ENCODE results near the gene BLOC1S5.
"Not testable (repeated sequence)": the region's sequence is repeated elsewhere in the genome, so short reads cannot be mapped to it uniquely, and the experiment has no call there.

BLOC1S5 gene

DNA sequence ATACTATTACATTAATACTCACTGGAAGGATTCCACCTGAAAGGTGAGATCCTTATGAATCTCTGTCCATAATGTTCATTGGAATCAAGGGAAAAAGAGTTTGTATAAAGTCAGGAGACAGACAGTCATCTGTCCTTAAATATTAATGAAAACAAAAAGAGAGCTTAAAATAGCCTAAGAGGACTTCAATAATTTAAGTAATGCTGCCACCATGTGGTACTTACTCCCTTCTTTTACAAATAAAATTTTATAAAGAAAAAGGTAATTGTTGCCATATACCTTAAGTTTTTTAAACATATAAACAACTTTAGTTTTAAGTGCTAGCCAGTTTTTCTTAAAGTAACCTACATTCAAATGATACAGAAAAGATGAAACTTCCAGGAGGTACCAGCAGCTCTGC, 5.1 kb downstream of the BLOC1S5 start:
- H3K4me3 ChIP-seq (ENCODE audit: low read length): no peak overlapping the region
- H3K9me3 ChIP-seq (ENCODE audit: control insufficient read depth, low read length): no peaks in the 10 kb centered on the region
- no peaks in the 10 kb centered on the region for H3K36me3 ChIP-seq (ENCODE audit: control insufficient read depth, insufficient read depth, low read length)

DNA sequence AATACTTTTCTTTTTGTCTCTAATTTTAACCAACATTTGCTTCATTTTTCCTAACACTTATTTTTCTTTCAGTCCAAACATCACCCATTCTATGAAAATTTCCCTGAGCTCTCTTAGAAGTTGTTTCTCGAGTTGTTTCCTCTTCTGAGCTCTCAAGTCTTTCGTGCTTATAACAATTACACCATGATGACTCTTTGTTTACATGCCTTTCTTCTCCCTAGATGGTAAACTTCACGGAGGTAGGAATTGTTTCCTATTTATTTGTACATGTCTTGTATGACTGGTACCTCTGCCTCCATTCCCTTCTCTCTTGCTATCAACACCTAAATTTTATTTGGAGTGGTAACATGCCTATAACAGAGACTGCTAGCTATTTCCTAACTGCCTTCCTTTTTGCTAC, 6.4 kb downstream of the BLOC1S5 start:
- Histone ChIP-seq H3K36me3 (ENCODE audit: control insufficient read depth, insufficient read depth, low read length) (no peaks in the 10 kb centered on the region), H3K9ac (ENCODE audit: low read length) (no peak overlapping the region), H3K9me3 (ENCODE audit: control insufficient read depth, low read length) (no peaks in the 10 kb centered on the region), H3K27me3 (ENCODE audit: control insufficient read depth, insufficient read depth, low read length) (no peaks in the 10 kb centered on the region), H3K4me3 (ENCODE audit: low read length) (no peak overlapping the region), H3K4me1 (ENCODE audit: control insufficient read depth, insufficient read depth, low read length) (peaks cover 11% of the 10 kb centered on the region)

More for the DNA sequence above, 5.1 kb downstream of the BLOC1S5 start:
- Histone ChIP-seq H3K4me1 (ENCODE audit: control insufficient read depth, insufficient read depth, low read length) (peaks cover 11% of the 10 kb centered on the region), H3K27me3 (ENCODE audit: control insufficient read depth, insufficient read depth, low read length) (no peaks in the 10 kb centered on the region), H3K9ac (ENCODE audit: low read length) (no peak overlapping the region)

DNA sequence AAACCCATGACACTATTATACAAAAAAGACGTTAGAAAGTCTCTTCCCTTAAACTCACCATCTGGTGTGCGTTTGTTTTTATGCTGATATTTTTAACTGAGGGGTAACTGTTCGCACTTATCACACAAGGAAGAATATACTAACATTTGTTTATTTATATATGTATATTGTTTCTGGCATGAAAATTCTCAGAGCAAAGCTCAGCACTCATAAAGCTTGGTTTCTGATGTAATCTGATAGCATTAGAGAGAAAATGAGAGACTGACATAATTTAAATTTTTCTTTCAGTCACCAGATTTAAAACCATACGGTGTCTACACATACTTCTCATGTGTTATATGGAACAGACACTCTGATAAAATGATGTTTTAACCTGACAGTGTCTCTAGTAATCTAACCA, 6.9 kb downstream of the BLOC1S5 start:
- Histone ChIP-seq H3K4me3 (ENCODE audit: low read length) (no peak overlapping the region), H3K9me3 (ENCODE audit: control insufficient read depth, low read length) (no peaks in the 10 kb centered on the region)

DNA sequence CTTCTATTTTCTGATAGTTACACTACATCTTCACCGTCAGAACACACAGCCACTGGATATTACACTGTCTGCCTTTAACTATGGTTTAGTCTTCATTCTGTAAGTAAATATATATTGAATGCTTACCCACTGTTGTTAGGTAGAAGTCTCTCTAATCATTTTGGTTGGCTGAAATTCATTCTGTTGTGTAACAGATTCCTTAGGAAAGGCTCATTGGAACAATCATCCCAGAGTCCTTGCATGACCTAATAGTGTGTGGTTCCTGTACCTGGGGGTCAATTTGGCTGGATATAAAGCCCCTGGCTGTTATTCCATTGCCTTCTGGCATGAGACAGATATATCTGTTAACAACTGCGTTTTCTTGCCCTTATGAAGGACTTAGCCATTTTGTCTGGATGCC, 9.9 kb downstream of the BLOC1S5 start:
- H3K27me3 ChIP-seq (ENCODE audit: control insufficient read depth, insufficient read depth, low read length): no peaks in the 10 kb centered on the region
- no peak overlapping the region for H3K4me3 ChIP-seq (ENCODE audit: low read length)
- H3K36me3 ChIP-seq (ENCODE audit: control insufficient read depth, insufficient read depth, low read length): no peaks in the 10 kb centered on the region
- H3K9me3 ChIP-seq (ENCODE audit: control insufficient read depth, low read length): no peaks in the 10 kb centered on the region
- H3K4me1 ChIP-seq (ENCODE audit: control insufficient read depth, insufficient read depth, low read length): no peaks in the 10 kb centered on the region
- no peak overlapping the region for H3K9ac ChIP-seq (ENCODE audit: low read length)

More for the DNA sequence above, 6.9 kb downstream of the BLOC1S5 start:
- H3K27me3 ChIP-seq (ENCODE audit: control insufficient read depth, insufficient read depth, low read length): no peaks in the 10 kb centered on the region
- H3K36me3 ChIP-seq (ENCODE audit: control insufficient read depth, insufficient read depth, low read length): no peaks in the 10 kb centered on the region
- no peak overlapping the region for H3K9ac ChIP-seq (ENCODE audit: low read length)
- H3K4me1 ChIP-seq (ENCODE audit: control insufficient read depth, insufficient read depth, low read length): peaks cover 11% of the 10 kb centered on the region

DNA sequence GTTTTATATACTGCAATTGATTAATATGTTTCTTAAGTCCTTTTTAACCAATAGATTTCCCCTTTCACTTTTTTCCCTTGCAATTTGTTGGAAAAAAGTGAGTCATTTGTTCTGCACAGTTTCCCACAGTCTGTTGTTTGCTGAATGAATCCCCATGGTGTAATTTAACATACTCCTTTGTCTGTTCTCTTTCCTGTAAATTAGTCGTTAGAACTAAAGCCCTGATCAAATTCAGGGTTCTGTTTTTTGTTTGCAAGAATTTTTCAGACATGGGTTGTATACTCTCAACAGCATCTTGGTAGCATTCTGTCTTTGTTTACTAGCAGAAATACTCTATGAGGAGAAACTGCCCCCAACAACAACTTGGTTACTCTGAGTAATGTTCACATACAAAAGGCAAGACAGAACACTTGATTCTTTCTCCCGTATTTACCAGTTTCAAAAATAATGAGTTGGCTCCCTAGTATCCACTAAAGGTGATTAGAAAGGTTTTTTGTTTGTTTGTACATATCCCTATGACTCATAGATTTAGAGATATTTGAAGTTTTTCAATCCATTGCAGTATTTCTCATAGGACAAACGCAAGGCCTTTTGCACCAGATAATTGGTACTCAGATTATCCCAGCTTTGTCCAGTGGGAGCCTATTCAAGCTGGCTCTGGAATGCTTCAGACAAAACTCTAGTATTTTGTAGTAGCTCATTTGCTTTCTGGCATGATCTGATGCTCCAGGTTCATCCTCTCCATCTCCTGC, 16.5 kb downstream of the BLOC1S5 start:
- no peak overlapping the region for H3K9ac ChIP-seq (ENCODE audit: low read length)
- H3K4me1 ChIP-seq (ENCODE audit: control insufficient read depth, insufficient read depth, low read length): no peaks in the 10 kb centered on the region
- H3K9me3 ChIP-seq (ENCODE audit: control insufficient read depth, low read length): no peaks in the 10 kb centered on the region
- no peaks in the 10 kb centered on the region for H3K27me3 ChIP-seq (ENCODE audit: control insufficient read depth, insufficient read depth, low read length)
- no peaks in the 10 kb centered on the region for H3K36me3 ChIP-seq (ENCODE audit: control insufficient read depth, insufficient read depth, low read length)
- H3K4me3 ChIP-seq (ENCODE audit: low read length): no peak overlapping the region

DNA sequence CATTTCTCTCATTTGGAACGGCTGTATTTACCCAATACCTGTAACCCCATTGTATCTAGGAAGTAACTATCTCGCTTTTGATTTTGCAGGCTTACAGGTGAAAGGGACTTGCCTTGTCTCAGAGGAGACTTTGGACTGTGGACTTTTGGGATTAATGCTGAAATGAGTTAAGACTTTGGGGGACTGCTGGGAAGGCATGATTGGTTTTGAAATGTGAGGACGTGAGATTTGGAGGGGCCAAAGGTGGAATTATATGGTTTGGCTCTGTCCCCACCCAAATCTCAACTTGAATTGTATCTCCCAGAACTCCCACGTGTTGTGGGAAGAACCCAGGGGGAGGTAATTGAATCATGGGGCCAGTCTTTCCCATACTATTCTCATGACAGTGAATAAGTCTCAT, 18.4 kb downstream of the BLOC1S5 start:
- not testable (repeated sequence) for H3K4me1 ChIP-seq (ENCODE audit: control insufficient read depth, insufficient read depth, low read length); H3K36me3 ChIP-seq (ENCODE audit: control insufficient read depth, insufficient read depth, low read length); H3K27me3 ChIP-seq (ENCODE audit: control insufficient read depth, insufficient read depth, low read length); H3K9me3 ChIP-seq (ENCODE audit: control insufficient read depth, low read length); H3K4me3 ChIP-seq (ENCODE audit: low read length); H3K9ac ChIP-seq (ENCODE audit: low read length)

DNA sequence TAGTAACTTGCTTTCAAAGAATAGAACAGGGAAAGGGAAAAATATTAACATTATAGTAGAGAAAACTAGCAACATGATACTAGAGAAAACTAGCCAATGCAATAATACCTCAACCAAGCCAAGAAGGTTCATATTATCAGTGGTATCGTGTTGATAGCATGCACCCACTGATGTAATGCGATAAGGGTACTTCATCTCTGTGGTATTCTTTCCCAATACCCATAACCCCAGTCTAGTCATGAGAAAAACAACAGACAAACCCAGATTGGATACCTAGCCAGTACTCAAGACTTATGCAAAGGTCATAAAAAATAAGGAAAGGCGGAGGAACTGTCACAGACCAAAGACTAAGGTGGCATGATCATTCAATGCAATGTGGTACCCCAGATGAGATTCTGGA, 21.0 kb downstream of the BLOC1S5 start:
- Histone ChIP-seq H3K9ac (ENCODE audit: low read length) (no peak overlapping the region), H3K4me3 (ENCODE audit: low read length) (no peak overlapping the region)

DNA sequence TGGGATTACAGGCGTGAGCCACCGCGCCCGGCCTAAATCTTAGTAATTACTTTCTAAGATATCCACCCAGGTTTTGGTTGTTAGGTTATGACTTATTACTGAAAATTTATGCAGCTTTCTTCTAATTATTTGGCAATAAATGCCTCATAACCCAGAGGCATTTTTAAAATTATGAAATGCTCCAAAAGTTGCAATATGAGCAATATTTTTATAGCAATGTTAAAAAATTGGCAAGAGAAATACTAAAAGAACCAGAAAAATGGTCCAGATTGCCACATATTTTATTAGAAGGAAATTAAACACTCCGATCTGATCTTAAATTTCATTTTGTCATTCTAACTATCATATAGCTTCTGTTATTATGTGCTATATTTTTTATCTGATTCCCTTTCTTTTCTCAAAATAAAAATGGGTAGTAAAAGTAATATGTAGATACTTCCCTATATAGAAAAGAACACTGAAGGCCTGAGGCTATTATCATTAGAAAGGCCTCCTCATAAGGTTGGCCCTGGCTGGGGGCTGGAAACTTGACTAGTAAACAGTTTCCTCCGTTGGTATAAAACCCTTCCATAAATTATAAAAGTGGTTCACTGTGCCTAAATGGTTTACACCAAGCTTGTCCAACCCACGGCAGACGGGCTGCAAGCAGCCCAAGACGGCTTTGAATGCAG, 22.1 kb downstream of the BLOC1S5 start:
- no peaks in the 10 kb centered on the region for H3K4me1 ChIP-seq (ENCODE audit: control insufficient read depth, insufficient read depth, low read length)
- no peak overlapping the region for H3K4me3 ChIP-seq (ENCODE audit: low read length)
- H3K36me3 ChIP-seq (ENCODE audit: control insufficient read depth, insufficient read depth, low read length): no peaks in the 10 kb centered on the region
- no peak overlapping the region for H3K9ac ChIP-seq (ENCODE audit: low read length)
- H3K27me3 ChIP-seq (ENCODE audit: control insufficient read depth, insufficient read depth, low read length): no peaks in the 10 kb centered on the region
- no peaks in the 10 kb centered on the region for H3K9me3 ChIP-seq (ENCODE audit: control insufficient read depth, low read length)

More for the DNA sequence above, 21.0 kb downstream of the BLOC1S5 start:
- Histone ChIP-seq H3K36me3 (ENCODE audit: control insufficient read depth, insufficient read depth, low read length) (no peaks in the 10 kb centered on the region), H3K27me3 (ENCODE audit: control insufficient read depth, insufficient read depth, low read length) (no peaks in the 10 kb centered on the region), H3K4me1 (ENCODE audit: control insufficient read depth, insufficient read depth, low read length) (no peaks in the 10 kb centered on the region), H3K9me3 (ENCODE audit: control insufficient read depth, low read length) (no peaks in the 10 kb centered on the region)

DNA sequence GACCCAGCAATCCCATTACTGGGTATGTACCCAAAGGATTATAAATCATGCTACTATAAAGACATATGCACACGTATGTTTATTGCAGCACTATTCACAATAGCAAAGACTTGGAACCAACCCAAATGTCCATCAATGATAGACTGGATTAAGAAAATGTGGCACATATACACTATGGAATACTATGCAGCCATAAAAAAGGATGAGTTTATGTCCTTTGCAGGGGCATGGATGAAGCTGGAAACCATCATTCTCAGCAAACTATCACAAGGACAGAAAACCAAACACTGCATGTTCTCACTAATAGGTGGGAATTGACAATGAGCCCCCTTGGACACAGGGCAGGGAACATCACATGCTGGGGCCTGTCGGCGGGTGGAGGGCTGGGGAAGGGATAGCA, 30.1 kb downstream of the BLOC1S5 start:
- not testable (repeated sequence) for H3K4me1 ChIP-seq (ENCODE audit: control insufficient read depth, insufficient read depth, low read length); H3K9ac ChIP-seq (ENCODE audit: low read length); H3K36me3 ChIP-seq (ENCODE audit: control insufficient read depth, insufficient read depth, low read length); H3K9me3 ChIP-seq (ENCODE audit: control insufficient read depth, low read length); H3K4me3 ChIP-seq (ENCODE audit: low read length); H3K27me3 ChIP-seq (ENCODE audit: control insufficient read depth, insufficient read depth, low read length)

DNA sequence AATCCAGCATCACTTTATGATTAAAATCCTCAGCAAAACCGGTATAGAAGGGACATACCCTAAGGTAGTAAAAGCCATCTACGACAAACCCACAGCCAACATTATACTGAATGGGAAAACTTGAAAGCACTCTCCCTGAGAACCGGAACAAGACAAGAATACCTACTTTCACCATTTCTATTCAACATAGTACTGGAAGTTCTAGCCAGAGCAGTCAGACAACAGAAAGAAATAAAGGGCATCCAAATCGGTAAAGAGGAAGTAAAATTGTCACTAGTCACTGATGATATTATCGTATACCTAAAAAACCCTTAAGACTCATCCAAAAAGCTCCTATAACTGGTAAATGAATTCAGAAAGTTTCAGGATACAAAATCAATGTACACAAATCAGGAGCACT, 33.3 kb downstream of the BLOC1S5 start:
- H3K36me3 ChIP-seq (ENCODE audit: control insufficient read depth, insufficient read depth, low read length): no peaks in the 10 kb centered on the region
- no peaks in the 10 kb centered on the region for H3K27me3 ChIP-seq (ENCODE audit: control insufficient read depth, insufficient read depth, low read length)
- H3K4me1 ChIP-seq (ENCODE audit: control insufficient read depth, insufficient read depth, low read length): no peaks in the 10 kb centered on the region
- no peaks in the 10 kb centered on the region for H3K9me3 ChIP-seq (ENCODE audit: control insufficient read depth, low read length)
- no peak overlapping the region for H3K4me3 ChIP-seq (ENCODE audit: low read length)
- H3K9ac ChIP-seq (ENCODE audit: low read length): no peak overlapping the region

DNA sequence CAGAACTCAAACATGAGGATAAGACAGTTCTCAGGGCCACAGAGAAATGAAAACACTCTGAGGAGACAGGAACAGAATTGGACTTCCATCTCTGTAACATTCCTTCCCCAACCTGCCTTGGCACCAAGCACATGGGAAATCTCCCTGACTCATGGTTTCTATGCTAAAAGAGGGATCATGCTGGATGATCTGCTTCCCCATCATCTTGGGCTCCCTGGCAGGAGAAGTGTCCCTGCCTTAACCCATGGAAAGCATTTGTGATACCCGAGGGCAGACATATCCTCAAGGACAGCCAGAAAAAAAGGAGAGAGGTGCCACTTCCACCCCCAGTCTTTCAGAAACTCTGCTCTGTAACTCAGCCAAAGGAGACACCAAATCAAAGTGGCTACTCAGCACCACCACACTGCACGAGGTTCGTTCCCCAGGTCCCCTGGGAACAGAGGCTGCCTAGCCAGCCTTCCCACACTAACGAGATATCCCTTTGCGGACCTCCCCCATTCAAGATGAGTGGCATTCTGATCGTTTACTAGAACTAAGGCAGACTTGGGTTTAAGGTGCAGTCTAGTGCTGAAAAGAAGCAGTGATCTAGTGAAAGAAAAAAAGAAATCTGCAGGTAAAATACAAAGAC, 34.8 kb downstream of the BLOC1S5 start:
- Histone ChIP-seq H3K27me3 (ENCODE audit: control insufficient read depth, insufficient read depth, low read length) (no peaks in the 10 kb centered on the region), H3K9me3 (ENCODE audit: control insufficient read depth, low read length) (no peaks in the 10 kb centered on the region), H3K4me3 (ENCODE audit: low read length) (no peak overlapping the region), H3K36me3 (ENCODE audit: control insufficient read depth, insufficient read depth, low read length) (no peaks in the 10 kb centered on the region), H3K9ac (ENCODE audit: low read length) (no peak overlapping the region), H3K4me1 (ENCODE audit: control insufficient read depth, insufficient read depth, low read length) (no peaks in the 10 kb centered on the region)

DNA sequence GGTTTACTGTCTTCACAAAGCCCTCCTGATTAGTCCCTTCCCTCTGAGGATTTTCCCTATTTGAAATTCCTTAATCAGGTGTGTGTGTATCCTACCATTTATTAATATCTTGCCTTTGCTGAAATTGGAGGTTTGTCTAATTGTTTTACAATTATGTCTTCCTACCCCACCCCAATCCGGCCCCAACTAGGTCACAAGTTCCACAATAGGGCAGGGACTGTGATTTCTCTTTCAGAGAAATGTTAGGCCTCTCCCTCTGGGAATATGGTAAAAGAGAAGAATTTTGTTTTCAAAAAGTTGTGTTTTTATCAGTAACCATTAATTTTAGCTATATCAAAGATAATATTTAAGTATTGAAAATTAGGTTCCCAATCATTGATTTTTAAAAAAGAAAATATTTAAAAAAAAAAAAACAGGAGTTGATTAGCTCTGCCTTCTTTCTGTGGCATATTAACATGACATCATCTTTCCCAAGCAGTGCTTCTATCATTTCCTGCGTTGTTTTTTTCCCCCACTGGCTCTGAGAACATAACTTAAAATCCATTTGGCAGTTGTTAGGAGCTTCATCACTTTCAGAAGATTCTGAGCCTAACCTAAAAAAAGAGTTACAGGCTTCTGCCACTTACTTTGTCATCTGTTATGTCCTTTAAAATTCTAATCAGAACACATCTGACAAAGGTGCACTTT, 36.1 kb downstream of the BLOC1S5 start:
- Histone ChIP-seq H3K27me3 (ENCODE audit: control insufficient read depth, insufficient read depth, low read length) (no peaks in the 10 kb centered on the region), H3K36me3 (ENCODE audit: control insufficient read depth, insufficient read depth, low read length) (no peaks in the 10 kb centered on the region), H3K9ac (ENCODE audit: low read length) (no peak overlapping the region), H3K4me1 (ENCODE audit: control insufficient read depth, insufficient read depth, low read length) (no peaks in the 10 kb centered on the region), H3K9me3 (ENCODE audit: control insufficient read depth, low read length) (no peaks in the 10 kb centered on the region), H3K4me3 (ENCODE audit: low read length) (no peak overlapping the region)
